Large intestine (tissue), 3 donors: ENCODE results near the gene SEMA4C. TPM values are rescaled to one million over a fixed set of nuclear protein-coding genes. Genes with fewer than 3 reads are reported as not detected.
A peak's percentile ranks its signal among the peaks of the same experiment; 100 is the strongest.
"Not testable (repeated sequence)": the region's sequence is repeated elsewhere in the genome, so short reads cannot be mapped to it uniquely, and the experiment has no call there.

Experiments
- DNase-seq, 2 donors: peaks; one replicate each; pipeline versions ENCODE4 v3.0.0 to v3.0.0-alpha.2; 2013
- H3K27ac ChIP-seq: one replicate; pipeline ENCODE4 v1.5.1; 2013; ENCODE audit warnings: low read length
- H3K27me3 ChIP-seq: 2 replicates; pipeline ENCODE4 v1.6.1; 2013; ENCODE audit warnings: low read length; ENCODE audit not compliant: control insufficient read depth, insufficient read depth
- H3K36me3 ChIP-seq: 2 replicates; pipeline ENCODE4 v1.6.1; 2013; ENCODE audit warnings: low read length; ENCODE audit not compliant: control insufficient read depth, insufficient read depth
- H3K4me1 ChIP-seq: one replicate; pipeline ENCODE4 v1.6.1; 2013; ENCODE audit warnings: low read length; ENCODE audit not compliant: control insufficient read depth, insufficient read depth
- H3K4me3 ChIP-seq: one replicate; pipeline ENCODE4 v1.5.1; 2013; ENCODE audit warnings: low read length
- H3K9me3 ChIP-seq: one replicate; pipeline ENCODE4 v1.6.1; 2013; ENCODE audit warnings: mild to moderate bottlenecking, low read depth, low read length, moderate library complexity; ENCODE audit not compliant: control insufficient read depth
- WGBS: methylation state at CpG from one replicate; pipeline ENCODE4 v1.1.5; 2013; ENCODE audit warnings: low lambda C conversion rate; ENCODE audit not compliant: insufficient coverage; 5-methylcytosine and 5-hydroxymethylcytosine counted together
- polyA plus RNA-seq: library from polyadenylated mRNA; unstranded; fragments of 120-200 nt; gene quantifications from one replicate; pipeline ENCODE4 v1.2.1, GENCODE V29; 2013

SEMA4C gene
- polyA plus RNA-seq, 1 donor = 28.2 TPM

GRCh38 chr2:96864343-96865091, 5.4 kb downstream of the SEMA4C start:
- Histone ChIP-seq H3K4me3 (no peak overlapping the region), H3K27ac (no peak overlapping the region), H3K9me3 (no peaks in the 10 kb centered on the region), H3K4me1 (peaks cover 30% of the 10 kb centered on the region), H3K27me3 (no peaks in the 10 kb centered on the region), H3K36me3 (peaks cover 67% of the 10 kb centered on the region)
- no peak for DNase-seq
- no CpG with 5 or more reads among the region's 25 CpGs for WGBS

- H3K9me3 ChIP-seq = no peaks in the 10 kb centered on the region
- WGBS = no CpG with 5 or more reads among the region's 19 CpGs
- peaks cover 34% of the 10 kb centered on the region for H3K4me1 ChIP-seq
- no peak for DNase-seq
- H3K27ac ChIP-seq = no peak overlapping the region
- H3K27me3 ChIP-seq = no peaks in the 10 kb centered on the region
- H3K36me3 ChIP-seq = peaks cover 67% of the 10 kb centered on the region
- no peak overlapping the region for H3K4me3 ChIP-seq
Observed at GRCh38 chr2:96863575-96864342, 6.1 kb downstream of the SEMA4C start.

- H3K27ac ChIP-seq, H3K4me3 ChIP-seq, DNase-seq, H3K27me3 ChIP-seq, H3K9me3 ChIP-seq: not testable (repeated sequence)
- WGBS = no CpG with 5 or more reads among the region's 4 CpGs
- Histone ChIP-seq H3K4me1 (peaks cover 37% of the 10 kb centered on the region), H3K36me3 (peaks cover 67% of the 10 kb centered on the region)
Observed at GRCh38 chr2:96863056-96863455, 6.8 kb downstream of the SEMA4C start.

GRCh38 chr2:96861074-96861473, 8.8 kb downstream of the SEMA4C start:
- H3K27ac ChIP-seq = no peak overlapping the region

GRCh38 chr2:96860065-96861029, 9.5 kb downstream of the SEMA4C start:
- no peak for DNase-seq
- H3K4me3 ChIP-seq = no peak overlapping the region
- no peaks in the 10 kb centered on the region for H3K27me3 ChIP-seq
- H3K27ac ChIP-seq = no peak overlapping the region
- WGBS = no CpG with 5 or more reads among the region's 38 CpGs
- peaks cover 18% of the 10 kb centered on the region for H3K4me1 ChIP-seq
- peaks cover 48% of the 10 kb centered on the region for H3K36me3 ChIP-seq
- H3K9me3 ChIP-seq = no peaks in the 10 kb centered on the region

More at GRCh38 chr2:96861074-96861473, 8.8 kb downstream of the SEMA4C start:
- no peak for DNase-seq
- Histone ChIP-seq H3K36me3 (peaks cover 55% of the 10 kb centered on the region), H3K4me1 (peaks cover 19% of the 10 kb centered on the region), H3K4me3 (no peak overlapping the region), H3K9me3 (no peaks in the 10 kb centered on the region), H3K27me3 (no peaks in the 10 kb centered on the region)
- no CpG with 5 or more reads among the region's 17 CpGs for WGBS

- no peak for DNase-seq
- H3K27me3 ChIP-seq = no peaks in the 10 kb centered on the region
- H3K27ac ChIP-seq = no peak overlapping the region
- H3K4me1 ChIP-seq = peaks cover 18% of the 10 kb centered on the region
- H3K9me3 ChIP-seq = no peaks in the 10 kb centered on the region
- no peak overlapping the region for H3K4me3 ChIP-seq
- no CpG with 5 or more reads among the region's 4 CpGs for WGBS
- H3K36me3 ChIP-seq = peaks cover 41% of the 10 kb centered on the region
Observed at GRCh38 chr2:96859681-96860064, 10.2 kb downstream of the SEMA4C start.

GRCh38 chr2:96859099-96859649, 10.7 kb downstream of the SEMA4C start:
- Histone ChIP-seq H3K4me1 (peaks cover 18% of the 10 kb centered on the region), H3K36me3 (peaks cover 39% of the 10 kb centered on the region)
- no peak for DNase-seq

GRCh38 chr2:96857667-96858372, 12.1 kb downstream of the SEMA4C start, which contains the start of gene ANKRD39:
Gene ANKRD39, minus strand, starts transcription at chr2:96858016. Its CDS starts 29 bp downstream, at chr2:96857987.
- Histone ChIP-seq H3K36me3 (peaks cover 34% of the 10 kb centered on the region), H3K27ac (peak within 1 kb of the TSS; percentile 62), H3K9me3 (no peaks in the 10 kb centered on the region), H3K27me3 (no peaks in the 10 kb centered on the region), H3K4me3 (peak within 1 kb of the TSS; percentile 92), H3K4me1 (peaks cover 18% of the 10 kb centered on the region)
- no CpG with 5 or more reads among the region's 81 CpGs for WGBS
- DNase-seq = peak; percentile 99

More at GRCh38 chr2:96859099-96859649, 10.7 kb downstream of the SEMA4C start:
- H3K9me3 ChIP-seq = no peaks in the 10 kb centered on the region
- WGBS = no CpG with 5 or more reads among the region's 11 CpGs
- peak overlapping the region; percentile 61 for H3K4me3 ChIP-seq
- no peaks in the 10 kb centered on the region for H3K27me3 ChIP-seq
- no peak overlapping the region for H3K27ac ChIP-seq

- DNase-seq = peak in 1 of 2 donors; percentile 57
- H3K4me3 ChIP-seq = peak overlapping the region; percentile 92
- no peaks in the 10 kb centered on the region for H3K27me3 ChIP-seq
- H3K9me3 ChIP-seq = no peaks in the 10 kb centered on the region
- peak overlapping the region; percentile 62 for H3K27ac ChIP-seq
- H3K4me1 ChIP-seq = peaks cover 17% of the 10 kb centered on the region
- WGBS = 67% methylated on average over 3 of the region's 27 CpGs
- H3K36me3 ChIP-seq = peaks cover 40% of the 10 kb centered on the region
Observed at GRCh38 chr2:96856776-96857666, 12.9 kb downstream of the SEMA4C start.
